ENCODE data around the gene GRIK3.
A peak's percentile ranks its signal among the peaks of the same experiment; 100 is the strongest.

GRIK3 gene

GRCh38 chr1:37010011-37010410 lies 24.3 kb downstream of the GRIK3 start:
- DNase-seq = no peak

DNA sequence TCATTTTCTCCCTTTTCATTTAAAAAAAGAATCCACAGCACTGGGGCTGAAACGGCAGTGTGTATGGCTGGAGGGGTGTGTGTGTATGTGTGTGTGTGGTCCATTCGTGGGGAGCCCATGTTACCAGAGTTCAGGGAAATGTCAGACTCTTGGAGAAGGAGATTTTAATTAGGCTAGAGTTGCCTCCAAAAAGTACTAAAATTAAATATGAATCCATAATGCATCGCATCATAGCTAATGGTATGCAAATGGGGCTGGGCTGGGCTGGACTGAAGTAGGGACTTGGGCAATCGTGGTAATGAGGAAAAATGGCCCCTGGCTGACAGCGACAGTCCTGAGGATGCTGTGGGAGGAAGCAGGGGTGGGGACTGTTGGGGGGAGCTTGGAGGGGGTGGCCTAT lies 24.8 kb downstream of the GRIK3 start:
- DNase-seq = no peak

- no peak for DNase-seq
These were observed 28.0 kb downstream of the GRIK3 start for GRCh38 chr1:37006132-37006868.

DNA sequence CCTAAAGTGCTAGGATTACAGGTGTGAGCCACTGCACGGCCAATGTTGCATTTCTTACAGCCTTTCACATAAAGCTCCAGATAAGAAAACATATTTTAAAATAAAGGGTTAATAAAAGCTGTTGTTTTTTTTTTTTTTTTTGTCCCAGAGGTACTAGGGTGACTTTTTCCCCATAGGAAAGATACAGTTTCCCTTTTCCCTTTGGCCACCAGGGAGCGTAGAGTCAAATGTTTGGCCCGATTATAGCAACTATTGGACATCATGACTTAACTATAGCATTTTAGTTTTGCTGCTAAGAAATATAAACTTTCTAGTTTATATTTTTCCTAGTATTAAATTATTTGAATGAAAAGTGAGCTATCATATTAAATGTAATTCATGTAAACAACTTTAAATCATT lies 31.4 kb downstream of the GRIK3 start:
- no peak for DNase-seq

DNA sequence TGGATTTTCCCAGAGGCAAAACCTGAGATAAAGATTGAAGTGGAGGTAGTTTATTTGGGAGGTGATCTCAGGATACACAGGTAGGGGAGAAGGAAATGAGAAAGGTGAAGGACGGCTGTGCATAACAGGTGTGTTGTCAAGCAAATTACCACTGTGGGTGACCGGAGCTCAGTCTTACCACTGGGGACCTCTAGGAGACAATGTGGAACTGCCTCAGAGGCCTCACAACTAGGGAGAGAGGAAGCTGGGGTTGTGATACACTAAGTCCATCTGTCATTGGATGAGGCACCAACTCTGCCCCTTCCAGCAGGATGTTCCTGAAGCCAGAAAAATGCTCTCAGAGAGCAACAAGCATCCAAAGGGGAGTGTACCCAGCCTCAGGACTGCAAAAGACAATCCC lies 32.6 kb downstream of the GRIK3 start:
- no peak for DNase-seq

- no peak for DNase-seq
These were observed 38.2 kb downstream of the GRIK3 start for GRCh38 chr1:36996106-36996505.

DNA sequence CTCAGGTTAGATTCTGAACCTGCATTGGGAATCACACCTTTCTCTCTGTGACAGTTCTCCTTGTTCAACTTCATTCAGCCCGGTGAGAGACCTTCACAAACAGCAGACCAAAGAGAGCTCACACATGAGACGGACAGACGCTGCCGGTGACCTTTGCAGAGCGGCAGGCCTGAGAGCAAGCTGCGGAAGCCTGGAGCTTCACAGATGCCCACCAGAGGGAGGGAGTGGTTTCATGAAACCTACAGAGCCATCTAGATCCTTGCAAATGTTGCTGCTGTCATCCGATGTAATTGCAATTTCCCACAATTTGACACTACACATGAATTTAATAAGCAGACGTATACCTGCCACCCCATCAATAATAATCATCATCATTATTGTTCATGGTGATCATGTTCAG lies 39.4 kb downstream of the GRIK3 start:
- no peak for DNase-seq

DNA sequence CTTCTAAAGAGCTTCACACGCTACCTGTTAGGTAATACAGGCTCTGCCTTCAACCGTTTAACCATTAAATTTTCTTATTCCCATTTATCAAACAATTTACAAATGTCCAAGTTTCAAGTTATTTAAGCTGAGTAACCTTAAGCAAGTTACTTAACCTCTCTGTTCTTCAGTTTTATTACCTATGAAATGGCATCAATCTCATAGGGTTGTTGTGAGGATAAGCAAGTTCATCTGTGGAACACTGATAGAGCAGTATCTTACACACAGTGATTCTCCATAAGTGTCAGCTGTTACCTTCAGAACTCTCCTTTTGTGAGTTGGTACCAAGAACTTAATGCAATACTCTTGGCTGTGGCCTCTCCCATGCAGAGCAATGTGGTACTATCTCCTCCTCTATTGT lies 40.0 kb downstream of the GRIK3 start:
- no peak for DNase-seq

DNA sequence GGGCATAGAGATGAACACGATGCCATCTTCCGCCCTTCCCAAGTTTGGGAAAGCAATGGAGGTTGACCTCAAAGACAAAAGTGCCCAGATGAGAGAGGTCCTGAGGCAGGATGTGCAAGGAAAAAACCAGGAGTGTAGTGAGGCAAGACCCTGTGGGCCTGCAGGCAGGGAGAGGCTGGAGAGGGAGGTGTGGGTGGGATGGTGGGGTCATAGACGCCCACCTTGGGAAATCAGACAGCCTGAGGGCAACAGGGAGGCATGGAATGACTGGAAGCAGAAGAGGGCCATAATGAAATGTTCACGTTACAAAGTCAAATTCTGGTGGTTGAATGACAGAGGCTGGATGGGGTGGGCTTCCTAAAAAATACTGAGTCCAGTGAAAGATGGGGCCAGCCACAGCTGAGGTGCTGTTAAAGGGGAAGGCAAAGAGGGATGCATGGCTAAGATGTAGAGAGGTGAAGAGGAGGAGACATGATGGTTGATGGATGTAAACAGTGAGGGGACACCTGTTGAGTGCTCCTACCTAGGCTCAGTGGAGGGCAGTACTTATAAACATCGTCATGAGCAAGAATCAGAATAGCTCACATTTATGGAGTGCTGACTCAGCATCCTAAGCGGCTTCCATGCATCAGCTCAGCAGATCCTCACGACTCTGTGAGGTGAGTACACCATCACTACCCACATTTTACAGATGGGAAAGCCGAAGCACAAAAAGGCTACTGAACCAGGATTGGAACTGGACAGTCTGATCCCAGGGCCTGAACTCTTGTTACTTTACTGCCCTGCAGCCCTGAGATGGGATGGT lies 42.0 kb downstream of the GRIK3 start:
- no peak for DNase-seq

GRCh38 chr1:36991551-36991950 lies 42.8 kb downstream of the GRIK3 start:
- no peak for DNase-seq

GRCh38 chr1:36990928-36991327 lies 43.4 kb downstream of the GRIK3 start:
- DNase-seq = no peak

DNA sequence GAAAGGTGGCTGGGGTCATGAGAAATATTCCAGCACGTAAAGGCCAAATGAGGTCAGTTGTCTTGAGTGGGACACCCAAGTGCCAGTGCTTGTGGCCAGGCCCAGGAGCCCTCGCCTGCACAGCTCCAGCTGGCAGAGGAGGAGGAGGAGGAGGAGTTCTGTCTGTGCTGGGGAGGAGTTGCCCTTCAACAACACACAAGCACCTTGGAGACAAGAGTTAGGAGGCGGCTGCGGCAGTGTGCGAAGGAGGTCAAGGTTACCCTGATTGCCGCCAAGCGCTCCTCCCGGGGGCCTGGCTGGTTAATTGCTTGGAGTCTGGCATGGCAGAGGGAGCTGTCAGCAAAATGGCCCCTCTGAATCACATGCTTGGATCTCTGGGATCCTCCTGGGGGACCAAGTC lies 45.1 kb downstream of the GRIK3 start:
- DNase-seq = no peak

- DNase-seq = peak; percentile 29
These were observed 45.5 kb downstream of the GRIK3 start for GRCh38 chr1:36988741-36989193.

DNA sequence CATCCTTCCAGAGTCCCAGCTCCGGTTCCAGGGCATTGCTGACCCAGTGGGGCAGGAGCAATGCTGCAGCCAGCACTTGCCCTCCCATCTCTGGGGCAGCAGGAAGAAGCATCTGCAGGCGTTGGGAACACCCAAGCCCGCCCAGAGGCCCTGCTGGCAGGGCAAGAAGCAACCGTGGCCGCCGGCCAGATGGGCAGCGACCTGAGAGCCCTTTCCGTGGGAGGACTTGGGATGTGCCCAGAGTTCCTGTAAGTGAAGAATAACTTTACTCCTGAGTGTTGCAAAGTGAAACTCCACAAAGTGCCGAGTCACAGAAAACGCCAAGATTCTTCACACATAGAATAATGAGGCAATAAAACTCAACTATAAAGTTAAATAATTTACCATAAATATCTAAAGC lies 46.0 kb downstream of the GRIK3 start:
- no peak for DNase-seq

DNA sequence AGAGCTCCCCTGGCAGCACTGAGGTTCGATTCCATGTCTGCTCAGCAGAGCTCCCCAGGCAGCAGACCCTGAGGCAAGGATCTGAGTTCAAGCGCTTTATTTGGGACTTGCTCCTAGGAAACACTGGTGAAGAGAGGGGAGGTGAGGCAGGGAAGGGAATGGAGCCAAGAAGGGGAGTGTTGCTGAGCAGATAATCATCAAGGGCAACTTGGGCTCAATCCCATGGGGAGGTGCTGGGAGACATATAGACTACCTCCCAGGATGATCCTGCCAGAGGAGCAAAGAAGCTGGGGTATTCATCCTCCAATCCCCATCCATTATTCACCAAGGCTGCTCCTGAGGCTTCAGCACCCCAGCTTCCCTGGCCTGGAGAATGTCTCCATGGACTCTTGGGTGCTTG lies 47.0 kb downstream of the GRIK3 start:
- DNase-seq = no peak

GRCh38 chr1:36986241-36986985 lies 47.9 kb downstream of the GRIK3 start:
- DNase-seq = no peak

DNA sequence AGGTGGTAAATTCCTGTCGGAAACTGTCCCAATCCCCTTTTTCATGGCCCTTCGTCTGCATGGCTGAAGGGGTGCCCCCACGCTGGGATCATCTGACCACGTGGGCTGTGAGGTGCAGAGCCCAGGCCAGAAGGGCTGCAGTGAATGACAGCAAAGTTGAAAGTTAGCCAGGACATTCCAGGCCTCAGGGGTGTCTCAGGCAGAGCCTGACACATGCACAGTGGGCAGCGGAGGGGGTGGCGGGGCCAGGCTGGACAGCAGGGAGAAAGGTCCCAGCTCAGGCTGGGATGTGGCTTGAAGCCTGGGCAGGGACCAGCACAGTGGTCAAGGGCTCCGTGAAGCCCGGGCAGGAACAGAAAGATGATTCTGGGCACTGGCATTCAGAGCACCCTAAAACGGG lies 49.6 kb downstream of the GRIK3 start:
- DNase-seq = no peak

- no peak for DNase-seq
These were observed 50.3 kb downstream of the GRIK3 start for GRCh38 chr1:36984026-36984425.

GRCh38 chr1:36982709-36983108 lies 51.6 kb downstream of the GRIK3 start:
- DNase-seq = no peak

- DNase-seq = no peak
These were observed 52.3 kb downstream of the GRIK3 start for GRCh38 chr1:36981771-36982622.

DNA sequence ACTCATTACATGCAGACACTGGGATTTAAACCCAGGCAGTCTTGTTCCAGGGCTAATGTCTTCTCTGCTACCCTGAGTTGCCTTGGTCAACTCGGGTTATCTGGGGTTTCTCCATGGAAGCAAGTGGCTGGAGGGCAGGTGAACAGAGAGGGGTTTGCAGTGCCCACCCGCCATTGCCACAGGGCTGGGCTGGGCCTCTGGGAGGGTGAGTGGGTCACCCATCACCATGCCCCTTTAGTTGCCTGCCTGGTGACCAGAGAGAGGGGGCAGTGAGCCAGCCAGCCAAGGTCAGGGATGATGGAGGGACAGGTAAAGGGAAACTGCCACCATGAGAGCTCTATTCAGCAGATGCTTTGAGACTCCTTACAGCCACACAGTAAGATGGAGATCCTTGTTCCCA lies 53.2 kb downstream of the GRIK3 start:
- no peak for DNase-seq

DNA sequence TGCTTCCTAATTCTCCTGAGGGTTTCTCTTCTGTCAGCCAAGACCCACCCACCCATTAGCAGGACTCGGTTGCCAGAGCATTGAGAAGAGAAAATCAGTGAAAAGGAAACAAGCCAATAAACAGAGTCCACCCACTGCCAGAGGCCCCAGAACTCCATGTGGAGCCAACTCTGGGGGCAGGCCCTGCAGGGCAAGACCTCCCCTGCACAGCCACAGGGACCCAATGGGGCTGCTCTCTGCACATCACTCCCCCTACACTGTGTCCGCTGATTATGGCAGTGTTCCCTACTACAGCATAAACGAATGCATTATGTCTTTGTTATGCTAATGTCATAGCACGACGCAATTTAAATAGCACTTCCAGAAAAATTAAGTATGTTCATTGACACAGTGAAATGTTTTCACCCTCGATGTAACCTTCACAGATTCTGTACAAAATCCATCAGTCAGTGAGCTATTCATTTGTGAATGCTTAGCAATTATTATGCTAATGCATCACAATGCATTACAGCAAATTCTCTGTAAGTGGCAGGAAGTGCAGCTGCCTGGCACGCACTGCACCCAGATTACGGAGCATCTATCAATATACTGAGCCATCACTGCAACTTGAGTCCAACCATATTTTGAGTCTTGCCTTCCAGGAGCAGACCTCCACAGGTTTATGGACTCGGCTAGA lies 56.4 kb downstream of the GRIK3 start:
- DNase-seq = no peak
